Measurements from ENCODE around the gene LRRC42. TPM values are rescaled to one million over a fixed set of nuclear protein-coding genes. Genes with fewer than 3 reads are reported as not detected.

LRRC42 gene
- total and polyA plus RNA-seq, 9 of the 15 experiments (the other 6 are each of a cell fraction or from before 2014, with no cell fraction given): 17.3 to 51.9 (median 35.5) TPM

GRCh38 chr1:53942127-53942957, 3.8 kb upstream of the LRRC42 start (continued):
- peak; percentile 81 for TF ChIP-seq TFE3 (CRISPR knock-in tag; IDR thresholded peaks at IDR 0.05)
- TF ChIP-seq, protein P1, sequence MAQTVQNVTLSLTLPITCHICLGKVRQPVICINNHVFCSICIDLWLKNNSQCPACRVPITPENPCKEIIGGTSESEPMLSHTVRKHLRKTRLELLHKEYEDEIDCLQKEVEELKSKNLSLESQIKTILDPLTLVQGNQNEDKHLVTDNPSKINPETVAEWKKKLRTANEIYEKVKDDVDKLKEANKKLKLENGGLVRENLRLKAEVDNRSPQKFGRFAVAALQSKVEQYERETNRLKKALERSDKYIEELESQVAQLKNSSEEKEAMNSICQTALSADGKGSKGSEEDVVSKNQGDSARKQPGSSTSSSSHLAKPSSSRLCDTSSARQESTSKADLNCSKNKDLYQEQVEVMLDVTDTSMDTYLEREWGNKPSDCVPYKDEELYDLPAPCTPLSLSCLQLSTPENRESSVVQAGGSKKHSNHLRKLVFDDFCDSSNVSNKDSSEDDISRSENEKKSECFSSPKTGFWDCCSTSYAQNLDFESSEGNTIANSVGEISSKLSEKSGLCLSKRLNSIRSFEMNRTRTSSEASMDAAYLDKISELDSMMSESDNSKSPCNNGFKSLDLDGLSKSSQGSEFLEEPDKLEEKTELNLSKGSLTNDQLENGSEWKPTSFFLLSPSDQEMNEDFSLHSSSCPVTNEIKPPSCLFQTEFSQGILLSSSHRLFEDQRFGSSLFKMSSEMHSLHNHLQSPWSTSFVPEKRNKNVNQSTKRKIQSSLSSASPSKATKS (CRISPR knock-in tag; IDR thresholded peaks at IDR 0.05): no peak
- no peak for TF ChIP-seq FOXA1 (IDR thresholded peaks at IDR 0.05; ENCODE audit: borderline replicate concordance)
- no peak for TF ChIP-seq PKNOX1 (IDR thresholded peaks at IDR 0.05)
- TF ChIP-seq HLTF (IDR thresholded peaks at IDR 0.05): 0 out of 2 replicates have a peak, but pooled peaks have one; percentile 39
- 0 out of 2 replicates have a peak, but pooled peaks have one; percentile 12 for TF ChIP-seq NCOR1 (IDR thresholded peaks at IDR 0.05)
- TF ChIP-seq, protein P2, sequence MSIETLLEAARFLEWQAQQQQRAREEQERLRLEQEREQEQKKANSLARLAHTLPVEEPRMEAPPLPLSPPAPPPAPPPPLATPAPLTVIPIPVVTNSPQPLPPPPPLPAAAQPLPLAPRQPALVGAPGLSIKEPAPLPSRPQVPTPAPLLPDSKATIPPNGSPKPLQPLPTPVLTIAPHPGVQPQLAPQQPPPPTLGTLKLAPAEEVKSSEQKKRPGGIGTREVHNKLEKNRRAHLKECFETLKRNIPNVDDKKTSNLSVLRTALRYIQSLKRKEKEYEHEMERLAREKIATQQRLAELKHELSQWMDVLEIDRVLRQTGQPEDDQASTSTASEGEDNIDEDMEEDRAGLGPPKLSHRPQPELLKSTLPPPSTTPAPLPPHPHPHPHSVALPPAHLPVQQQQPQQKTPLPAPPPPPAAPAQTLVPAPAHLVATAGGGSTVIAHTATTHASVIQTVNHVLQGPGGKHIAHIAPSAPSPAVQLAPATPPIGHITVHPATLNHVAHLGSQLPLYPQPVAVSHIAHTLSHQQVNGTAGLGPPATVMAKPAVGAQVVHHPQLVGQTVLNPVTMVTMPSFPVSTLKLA (conservative IDR thresholded peaks at IDR 0.05): 0 out of 4 replicates have a peak, but pooled peaks of 1 of the 2 experiments have one; percentile 24
- no peak; the same call in 1 of the 2 replicates for TF ChIP-seq MTA1 (IDR thresholded peaks at IDR 0.05; ENCODE audit: borderline replicate concordance)
- TF ChIP-seq, protein P3, sequence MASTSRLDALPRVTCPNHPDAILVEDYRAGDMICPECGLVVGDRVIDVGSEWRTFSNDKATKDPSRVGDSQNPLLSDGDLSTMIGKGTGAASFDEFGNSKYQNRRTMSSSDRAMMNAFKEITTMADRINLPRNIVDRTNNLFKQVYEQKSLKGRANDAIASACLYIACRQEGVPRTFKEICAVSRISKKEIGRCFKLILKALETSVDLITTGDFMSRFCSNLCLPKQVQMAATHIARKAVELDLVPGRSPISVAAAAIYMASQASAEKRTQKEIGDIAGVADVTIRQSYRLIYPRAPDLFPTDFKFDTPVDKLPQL (IDR thresholded peaks at IDR 0.05; ENCODE audit: extremely low read depth, insufficient read length): no peak
- no peak for TF ChIP-seq NR2F6 (CRISPR knock-in tag; IDR thresholded peaks at IDR 0.05)
- TF ChIP-seq BACH1 (tag; IDR thresholded peaks at IDR 0.05): peak; percentile 43; the same call in 1 of the 2 replicates
- 0 out of 6 replicates have a peak, but pooled peaks of 1 of the 3 experiments have one; percentile 7 for TF ChIP-seq ZBTB11 (CRISPR knock-in tag; IDR thresholded peaks at IDR 0.05)
- no peak for TF ChIP-seq PHB (CRISPR knock-in tag; IDR thresholded peaks at IDR 0.05)

Measured in K562 (cell line).